Measurements from ENCODE around the gene IL18BP.
A peak's percentile ranks its signal among the peaks of the same experiment; 100 is the strongest.

IL18BP gene

GRCh38 chr11:71997594-71997993 lies 1.1 kb upstream of the IL18BP start:
- no peak for DNase-seq

- no peak for DNase-seq
Measured at GRCh38 chr11:71998061-71998460, 648 bp upstream of the IL18BP start.

DNA sequence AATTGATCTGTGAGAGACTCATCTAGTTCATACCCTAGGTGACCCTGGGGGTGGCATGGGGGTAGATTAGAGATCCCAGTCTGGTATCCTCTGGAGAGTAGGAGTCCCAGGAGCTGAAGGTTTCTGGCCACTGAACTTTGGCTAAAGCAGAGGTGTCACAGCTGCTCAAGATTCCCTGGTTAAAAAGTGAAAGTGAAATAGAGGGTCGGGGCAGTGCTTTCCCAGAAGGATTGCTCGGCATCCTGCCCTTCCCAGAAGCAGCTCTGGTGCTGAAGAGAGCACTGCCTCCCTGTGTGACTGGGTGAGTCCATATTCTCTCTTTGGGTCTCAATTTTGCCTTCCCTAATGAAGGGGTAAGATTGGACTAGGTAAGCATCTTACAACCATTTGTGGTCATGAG lies 653 bp downstream of the IL18BP start:
- no peak for DNase-seq

DNA sequence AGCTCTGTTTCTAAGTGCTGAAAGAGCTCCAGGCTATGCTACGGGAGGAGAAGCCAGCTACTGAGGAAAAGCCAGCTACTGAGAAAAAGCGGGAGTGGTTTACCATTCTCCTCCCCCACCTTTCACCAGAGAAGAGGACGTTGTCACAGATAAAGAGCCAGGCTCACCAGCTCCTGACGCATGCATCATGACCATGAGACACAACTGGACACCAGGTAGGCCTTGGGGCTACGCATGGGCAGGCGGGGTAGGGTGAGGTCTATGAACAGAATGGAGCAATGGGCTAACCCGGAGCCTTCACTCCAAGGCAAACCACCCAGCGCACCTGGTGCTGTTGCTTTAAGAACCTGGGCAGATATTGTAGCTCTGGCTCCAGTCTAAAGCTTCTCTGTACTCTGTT lies 1.1 kb downstream of the IL18BP start:
- DNase-seq = no peak

GRCh38 chr11:72000202-72000867 lies 1.6 kb downstream of the IL18BP start:
- DNase-seq = no peak

DNA sequence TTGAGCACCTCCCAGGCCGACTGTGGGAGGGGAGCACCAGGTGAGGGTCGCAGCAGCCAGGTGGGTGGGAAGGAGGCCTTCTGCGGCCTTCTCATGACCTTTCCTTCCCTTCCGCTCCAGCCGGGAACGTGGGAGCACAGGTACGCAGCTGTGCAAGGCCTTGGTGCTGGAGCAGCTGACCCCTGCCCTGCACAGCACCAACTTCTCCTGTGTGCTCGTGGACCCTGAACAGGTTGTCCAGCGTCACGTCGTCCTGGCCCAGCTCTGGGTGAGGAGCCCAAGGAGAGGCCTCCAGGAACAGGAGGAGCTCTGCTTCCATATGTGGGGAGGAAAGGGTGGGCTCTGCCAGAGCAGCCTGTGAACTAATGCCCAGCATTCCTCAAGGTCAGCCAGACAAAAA lies 2.6 kb downstream of the IL18BP start:
- DNase-seq = no peak

DNA sequence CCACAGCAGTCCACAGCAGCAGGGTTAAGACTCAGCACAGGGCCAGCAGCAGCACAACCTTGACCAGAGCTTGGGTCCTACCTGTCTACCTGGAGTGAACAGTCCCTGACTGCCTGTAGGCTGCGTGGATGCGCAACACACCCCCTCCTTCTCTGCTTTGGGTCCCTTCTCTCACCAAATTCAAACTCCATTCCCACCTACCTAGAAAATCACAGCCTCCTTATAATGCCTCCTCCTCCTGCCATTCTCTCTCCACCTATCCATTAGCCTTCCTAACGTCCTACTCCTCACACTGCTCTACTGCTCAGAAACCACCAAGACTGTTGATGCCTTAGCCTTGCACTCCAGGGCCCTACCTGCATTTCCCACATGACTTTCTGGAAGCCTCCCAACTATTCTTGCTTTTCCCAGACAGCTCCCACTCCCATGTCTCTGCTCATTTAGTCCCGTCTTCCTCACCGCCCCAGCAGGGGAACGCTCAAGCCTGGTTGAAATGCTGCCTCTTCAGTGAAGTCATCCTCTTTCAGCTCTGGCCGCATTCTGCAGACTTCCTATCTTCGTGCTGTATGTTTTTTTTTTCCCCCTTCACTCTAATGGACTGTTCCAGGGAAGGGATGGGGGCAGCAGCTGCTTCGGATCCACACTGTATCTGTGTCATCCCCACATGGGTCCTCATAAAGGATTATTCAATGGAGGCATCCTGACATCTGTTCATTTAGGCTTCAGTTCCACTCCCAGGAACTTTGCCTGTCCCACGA lies 3.3 kb downstream of the IL18BP start:
- DNase-seq = peak; percentile 97 to 98

GRCh38 chr11:72002841-72003775 lies 4.4 kb downstream of the IL18BP start:
- DNase-seq = peak in 1 of 2 experiments; percentile 14

GRCh38 chr11:72003776-72004171 lies 5.1 kb downstream of the IL18BP start:
- no peak for DNase-seq

- DNase-seq = peak in 1 of 2 experiments; percentile 39
Measured at GRCh38 chr11:72004515-72005346, 6.0 kb downstream of the IL18BP start.

DNA sequence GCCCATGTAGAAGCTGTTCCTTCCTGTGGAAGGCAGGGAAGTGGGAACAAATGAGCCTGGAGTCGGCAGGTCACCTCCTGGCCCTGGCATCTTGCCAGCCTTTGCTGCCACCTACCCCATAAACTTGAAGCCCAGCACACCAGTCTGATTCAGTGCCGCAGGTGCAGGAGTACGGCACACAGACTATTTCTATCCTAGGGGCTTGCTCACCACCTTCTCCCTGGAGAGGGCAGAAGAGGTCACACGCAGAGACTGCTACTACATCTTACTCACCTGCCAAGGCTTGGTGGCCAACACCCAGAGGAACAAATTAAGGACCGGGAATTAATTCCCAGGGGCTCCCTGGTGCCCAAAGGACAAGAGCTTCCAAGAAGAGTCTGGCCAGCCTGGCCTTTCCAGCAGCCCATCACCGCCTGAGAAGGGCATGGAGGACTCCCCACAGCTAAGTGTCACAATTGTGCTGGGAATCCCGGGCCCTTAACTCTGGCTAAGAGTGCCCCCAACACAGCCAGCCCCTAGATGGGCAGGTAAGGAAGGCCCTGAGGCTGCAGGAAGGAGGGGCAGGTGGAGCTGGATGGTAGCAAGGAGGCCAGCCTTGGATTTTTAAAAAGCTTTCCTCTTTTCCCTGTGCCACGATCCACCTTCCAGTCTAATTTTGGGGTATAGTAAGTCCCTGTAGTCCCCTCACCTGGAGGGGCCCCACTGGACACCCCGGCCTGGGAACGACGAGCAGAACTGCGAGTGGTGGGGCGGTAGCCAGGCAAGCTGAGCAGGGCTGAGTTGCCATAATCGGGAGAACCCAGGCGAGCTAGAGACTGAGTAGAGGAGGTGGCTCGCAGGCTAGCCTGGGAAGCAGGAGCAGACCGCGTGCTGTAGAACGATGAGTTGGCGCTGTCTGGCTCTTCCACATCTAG lies 6.9 kb downstream of the IL18BP start:
- DNase-seq = no peak

DNA sequence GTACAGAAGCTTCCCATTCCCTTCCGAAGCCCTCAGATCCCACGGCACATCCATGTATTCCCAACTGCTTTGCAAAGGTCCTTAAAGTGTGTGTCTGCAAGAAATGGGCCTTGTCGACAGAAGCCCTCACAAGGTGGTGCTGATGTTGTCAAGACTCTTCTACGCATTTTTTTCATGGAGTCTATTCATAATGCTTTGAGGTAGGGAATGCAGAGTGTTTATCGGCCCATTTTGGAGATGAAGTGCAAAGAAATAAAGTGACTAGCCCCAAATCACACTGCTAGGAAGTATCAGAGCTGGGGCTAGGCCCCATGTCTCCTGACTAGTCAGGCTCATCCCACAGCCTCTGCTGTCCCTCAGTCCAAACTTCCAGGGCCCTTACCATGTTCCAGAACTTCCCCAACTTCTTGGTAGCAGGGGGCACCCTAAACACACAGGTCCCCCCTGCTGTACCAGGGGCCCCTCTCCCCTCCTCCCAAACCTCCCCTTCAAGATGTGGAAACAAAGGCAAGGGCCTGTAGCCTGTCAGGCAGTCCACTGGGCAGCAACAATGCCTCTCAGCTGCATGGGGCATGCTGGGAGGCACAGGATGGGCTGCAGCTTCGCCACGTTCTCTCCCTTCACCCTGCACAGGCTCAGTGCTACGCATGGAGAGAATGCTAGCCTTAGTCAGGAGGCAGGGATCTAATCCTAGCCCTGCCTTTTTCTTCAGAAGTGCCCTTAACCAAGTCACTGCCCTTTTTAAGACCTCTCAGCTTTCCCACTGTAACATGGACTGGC lies 7.8 kb downstream of the IL18BP start:
- DNase-seq = no peak

GRCh38 chr11:72007089-72007476 lies 8.4 kb downstream of the IL18BP start:
- DNase-seq = no peak

GRCh38 chr11:72007587-72007986 lies 8.9 kb downstream of the IL18BP start:
- DNase-seq = no peak

DNA sequence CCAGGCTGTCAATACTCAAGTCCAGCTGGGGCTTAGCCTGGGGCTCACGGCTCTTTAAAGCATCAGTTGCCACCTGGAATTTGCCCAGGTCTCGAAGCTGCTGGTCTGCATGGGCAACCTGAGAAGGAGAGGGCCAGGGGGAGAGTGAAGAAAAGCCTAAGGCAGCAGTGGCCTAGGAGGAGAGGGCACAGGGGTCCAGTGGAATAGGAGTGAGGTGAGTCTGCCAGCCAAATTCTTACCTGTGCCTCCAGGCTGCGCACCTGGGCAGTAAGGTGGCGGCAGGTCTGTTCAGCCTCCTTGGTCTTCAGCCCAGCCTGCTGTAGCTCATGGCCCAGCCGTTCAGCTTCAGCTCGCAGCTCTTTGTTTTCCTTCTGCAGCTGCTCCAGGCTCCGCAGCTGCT lies 10.0 kb downstream of the IL18BP start:
- DNase-seq = no peak

- DNase-seq = no peak
Measured at GRCh38 chr11:72009156-72009555, 10.4 kb downstream of the IL18BP start.

DNA sequence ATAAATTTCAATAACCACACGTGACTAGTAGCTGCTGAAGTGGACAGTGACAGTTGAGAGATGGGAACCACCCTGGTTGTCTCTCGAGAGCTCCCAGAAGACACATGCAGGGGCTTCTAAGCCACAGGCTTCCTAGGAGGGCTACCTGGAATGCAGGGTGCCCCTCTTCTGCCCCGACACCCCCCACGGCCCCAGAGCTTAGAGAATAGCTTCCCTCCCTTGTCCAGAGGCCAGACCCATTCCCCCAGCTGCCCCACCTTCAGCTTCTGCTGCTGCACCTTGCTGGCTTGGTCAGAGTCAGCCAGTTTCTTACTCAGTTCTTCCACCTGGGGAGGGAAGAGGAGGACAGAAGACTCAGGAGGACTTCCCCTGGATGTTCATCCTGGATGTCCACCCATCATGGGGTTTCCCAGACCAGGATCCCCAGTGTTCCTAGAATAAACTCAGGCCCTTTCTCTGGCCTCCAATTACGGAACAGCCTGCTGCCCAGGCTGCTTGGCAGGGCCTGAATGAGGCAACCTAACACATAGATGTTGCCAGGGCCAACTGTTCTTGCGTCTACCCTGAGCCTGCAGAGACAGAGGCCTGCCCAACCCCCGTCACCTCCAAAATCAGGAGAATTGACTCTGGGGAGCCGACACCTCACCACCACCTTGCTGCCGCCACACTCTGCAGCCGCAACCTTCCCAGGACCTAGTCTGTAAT lies 12.0 kb downstream of the IL18BP start:
- no peak for DNase-seq

DNA sequence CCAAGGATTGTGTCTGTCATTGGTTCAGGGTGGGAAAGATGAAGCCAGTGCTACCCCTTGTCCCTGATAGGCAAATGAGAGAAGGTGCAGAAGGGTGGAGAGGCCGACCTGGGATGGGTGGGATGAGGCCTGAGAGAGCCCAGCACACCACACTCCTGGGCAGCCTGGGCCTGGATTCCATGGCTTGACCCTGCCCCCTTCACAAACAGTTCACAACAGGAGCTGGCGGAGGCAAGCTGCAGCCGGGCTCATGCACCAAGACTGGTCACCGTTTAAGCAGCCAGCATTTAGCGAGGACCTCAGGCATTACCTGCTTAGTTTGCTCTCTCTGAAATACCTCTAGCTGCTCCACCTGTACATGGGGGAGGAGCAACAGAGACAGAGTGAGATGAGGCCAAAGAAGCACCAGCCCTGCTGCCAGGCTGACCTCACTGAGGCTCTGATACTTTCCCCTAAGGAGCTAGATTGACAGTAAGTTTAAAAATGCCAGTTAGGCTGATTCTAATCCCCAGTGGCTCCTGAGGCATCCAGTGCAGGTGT lies 13.5 kb downstream of the IL18BP start:
- no peak for DNase-seq

GRCh38 chr11:72012897-72013721 lies 14.4 kb downstream of the IL18BP start:
- no peak for DNase-seq
